ENCODE measurements around the gene GTF3C1. TPM values are rescaled to one million over a fixed set of nuclear protein-coding genes. Genes with fewer than 3 reads are reported as not detected.

The GTF3C1 gene
- total RNA-seq, 1 experiment from 2014 or later: 38.1 TPM

GRCh38 chr16:27449434-27450195, 100.1 kb downstream of the GTF3C1 start:
- ChIA-PET CTCF (interaction anchor here (0.6 to 1.9 kb wide), 3 partner anchors 82 to 451 kb away, joined by 3 to 8 read pairs (median 7); no protein-coding TSS in a partner anchor), POLR2A (interaction anchor here (0.9 kb wide), 1 partner anchor 11 kb away, joined by 3 read pairs; no protein-coding TSS in a partner anchor)
- Mint-ChIP-seq H3K27ac (ENCODE audit: low read depth, unreplicated experiment) (no peak overlapping the region), H3K4me3 (ENCODE audit: unreplicated experiment) (no peak overlapping the region), H3K36me3 (ENCODE audit: insufficient read depth, unreplicated experiment) (no peaks in the 10 kb centered on the region), H3K9me3 (ENCODE audit: unreplicated experiment) (no peaks in the 10 kb centered on the region), H3K4me1 (ENCODE audit: insufficient read depth, unreplicated experiment) (peaks cover 5% of the 10 kb centered on the region), H3K27me3 (ENCODE audit: insufficient read depth, unreplicated experiment) (peaks cover 8% of the 10 kb centered on the region)
- intact Hi-C loops (cut with micrococcal nuclease): no loop called here
- TF ChIP-seq CTCF (IDR thresholded peaks at IDR 0.05; ENCODE audit: unreplicated experiment): no peak
- no TSS peak for BruUV-seq (replicated peaks)
- DNase-seq (ENCODE audit: unreplicated experiment): no peak

- Mint-ChIP-seq H3K9me3 (ENCODE audit: unreplicated experiment) (no peaks in the 10 kb centered on the region), H3K4me1 (ENCODE audit: insufficient read depth, unreplicated experiment) (peaks cover 5% of the 10 kb centered on the region), H3K27ac (ENCODE audit: low read depth, unreplicated experiment) (no peak overlapping the region), H3K4me3 (ENCODE audit: unreplicated experiment) (no peak overlapping the region), H3K36me3 (ENCODE audit: insufficient read depth, unreplicated experiment) (no peaks in the 10 kb centered on the region), H3K27me3 (ENCODE audit: insufficient read depth, unreplicated experiment) (peaks cover 8% of the 10 kb centered on the region)
- BruUV-seq (replicated peaks): no TSS peak
- intact Hi-C loops (cut with micrococcal nuclease): no loop called here
- POLR2A ChIA-PET: interaction anchor here (0.7 kb wide), 1 partner anchor 1865 kb away, joined by 3 read pairs; no protein-coding TSS in a partner anchor
- TF ChIP-seq CTCF (IDR thresholded peaks at IDR 0.05; ENCODE audit: unreplicated experiment): no peak
- CTCF ChIA-PET: interaction anchor here (0.6 to 1.6 kb wide), 3 partner anchors 210 to 297 kb away, joined by 3 to 7 read pairs (median 4); no protein-coding TSS in a partner anchor
- DNase-seq (ENCODE audit: unreplicated experiment): no peak
Observed at GRCh38 chr16:27448532-27449433, 100.9 kb downstream of the GTF3C1 start.

- ChIA-PET CTCF (interaction anchor here (2.3 kb wide), 1 partner anchor 212 kb away, joined by 11 read pairs; no protein-coding TSS in a partner anchor), POLR2A (no interaction called here)
- Mint-ChIP-seq H3K27ac (ENCODE audit: low read depth, unreplicated experiment) (no peak overlapping the region), H3K4me1 (ENCODE audit: insufficient read depth, unreplicated experiment) (peaks cover 5% of the 10 kb centered on the region), H3K4me3 (ENCODE audit: unreplicated experiment) (no peak overlapping the region), H3K27me3 (ENCODE audit: insufficient read depth, unreplicated experiment) (peaks cover 5% of the 10 kb centered on the region), H3K9me3 (ENCODE audit: unreplicated experiment) (no peaks in the 10 kb centered on the region), H3K36me3 (ENCODE audit: insufficient read depth, unreplicated experiment) (no peaks in the 10 kb centered on the region)
- intact Hi-C loops (cut with micrococcal nuclease): no loop called here
- TF ChIP-seq CTCF (IDR thresholded peaks at IDR 0.05; ENCODE audit: unreplicated experiment): no peak
- no peak for DNase-seq (ENCODE audit: unreplicated experiment)
- no TSS peak for BruUV-seq (replicated peaks)
Observed at GRCh38 chr16:27447301-27447700, 102.4 kb downstream of the GTF3C1 start.

- Mint-ChIP-seq H3K36me3 (ENCODE audit: insufficient read depth, unreplicated experiment) (no peaks in the 10 kb centered on the region), H3K4me1 (ENCODE audit: insufficient read depth, unreplicated experiment) (peaks cover 5% of the 10 kb centered on the region), H3K27ac (ENCODE audit: low read depth, unreplicated experiment) (no peak overlapping the region), H3K4me3 (ENCODE audit: unreplicated experiment) (no peak overlapping the region), H3K9me3 (ENCODE audit: unreplicated experiment) (no peaks in the 10 kb centered on the region), H3K27me3 (ENCODE audit: insufficient read depth, unreplicated experiment) (no peaks in the 10 kb centered on the region)
- POLR2A ChIA-PET: no interaction called here
- no peak for DNase-seq (ENCODE audit: unreplicated experiment)
- CTCF ChIA-PET: interaction anchor here (0.6 to 2.3 kb wide), 3 partner anchors 12 to 212 kb away, joined by 5 to 11 read pairs (median 6); no protein-coding TSS in a partner anchor
- intact Hi-C loops (cut with micrococcal nuclease): no loop called here
- BruUV-seq (replicated peaks): no TSS peak
- no peak for TF ChIP-seq CTCF (IDR thresholded peaks at IDR 0.05; ENCODE audit: unreplicated experiment)
Observed at GRCh38 chr16:27446721-27447120, 103.0 kb downstream of the GTF3C1 start.

Data from MCF 10A (cell line).